TTC549 (cell line): ENCODE data around the gene COBL.
"Not testable (repeated sequence)": the region's sequence is repeated elsewhere in the genome, so short reads cannot be mapped to it uniquely, and the experiment has no call there.

Experiments used
- FAIRE-seq: peaks from 2 replicates; lab custom pipeline; 2012; peaks lifted over from hg19 to GRCh38; lab: Jason Lieb, UNC

The COBL gene

GRCh38 chr7:50994753-50995319, 321.8 kb downstream of the COBL start:
- FAIRE-seq: no peak

GRCh38 chr7:50990214-50990613, 326.4 kb downstream of the COBL start:
- not testable (repeated sequence) for FAIRE-seq

- FAIRE-seq: no peak
These were observed 327.6 kb downstream of the COBL start for GRCh38 chr7:50988988-50989387.

- no peak for FAIRE-seq
These were observed 328.1 kb downstream of the COBL start for GRCh38 chr7:50988465-50988864.

- no peak for FAIRE-seq
These were observed 331.5 kb downstream of the COBL start for GRCh38 chr7:50985096-50985495.

- no peak for FAIRE-seq
These were observed 332.8 kb downstream of the COBL start for GRCh38 chr7:50983850-50984249.

- FAIRE-seq: no peak
These were observed 334.0 kb downstream of the COBL start for GRCh38 chr7:50982626-50983025.

- no peak for FAIRE-seq
These were observed 334.9 kb downstream of the COBL start for GRCh38 chr7:50981743-50982142.

- no peak for FAIRE-seq
These were observed 336.2 kb downstream of the COBL start for GRCh38 chr7:50980411-50980810.

- no peak for FAIRE-seq
These were observed 337.9 kb downstream of the COBL start for GRCh38 chr7:50978633-50979215.

GRCh38 chr7:50977421-50977820, 339.2 kb downstream of the COBL start:
- FAIRE-seq: no peak

- FAIRE-seq: no peak
These were observed 340.5 kb downstream of the COBL start for GRCh38 chr7:50976064-50976463.

GRCh38 chr7:50974240-50974639, 342.4 kb downstream of the COBL start:
- FAIRE-seq: no peak

GRCh38 chr7:50973814-50974213, 342.8 kb downstream of the COBL start:
- no peak for FAIRE-seq

GRCh38 chr7:50970092-50970491, 346.5 kb downstream of the COBL start:
- FAIRE-seq: no peak
